ENCODE results near the gene DCLK2.
"Not testable (repeated sequence)": the region's sequence is repeated elsewhere in the genome, so short reads cannot be mapped to it uniquely, and the experiment has no call there.

The DCLK2 gene

GRCh38 chr4:150158041-150158440 is 79.8 kb downstream of the DCLK2 start:
- no peak for DNase-seq

- no peak for DNase-seq
Measured at GRCh38 chr4:150160473-150160872, 82.2 kb downstream of the DCLK2 start.

- no peak for DNase-seq
Measured at GRCh38 chr4:150161109-150161508, 82.9 kb downstream of the DCLK2 start.

GRCh38 chr4:150162020-150162419 is 83.8 kb downstream of the DCLK2 start:
- not testable (repeated sequence) for DNase-seq

- no peak for DNase-seq
Measured at GRCh38 chr4:150164055-150164454, 85.8 kb downstream of the DCLK2 start.

GRCh38 chr4:150164956-150165629 is 86.8 kb downstream of the DCLK2 start:
- DNase-seq = no peak

GRCh38 chr4:150167054-150167453 is 88.8 kb downstream of the DCLK2 start:
- no peak for DNase-seq

GRCh38 chr4:150173432-150173861 is 95.2 kb downstream of the DCLK2 start:
- DNase-seq = no peak

GRCh38 chr4:150173982-150174398 is 95.7 kb downstream of the DCLK2 start:
- DNase-seq = no peak

- no peak for DNase-seq
Measured at GRCh38 chr4:150176547-150176946, 98.3 kb downstream of the DCLK2 start.

- no peak for DNase-seq
Measured at GRCh38 chr4:150178161-150178560, 99.9 kb downstream of the DCLK2 start.

GRCh38 chr4:150181536-150181935 is 103.3 kb downstream of the DCLK2 start:
- no peak for DNase-seq

- DNase-seq = no peak
Measured at GRCh38 chr4:150182794-150183193, 104.5 kb downstream of the DCLK2 start.

GRCh38 chr4:150185033-150185432 is 106.8 kb downstream of the DCLK2 start:
- DNase-seq = not testable (repeated sequence)

- no peak for DNase-seq
Measured at GRCh38 chr4:150192986-150193385, 114.7 kb downstream of the DCLK2 start.

GRCh38 chr4:150197256-150197655 is 119.0 kb downstream of the DCLK2 start:
- DNase-seq = not testable (repeated sequence)

- DNase-seq = no peak
Measured at GRCh38 chr4:150199056-150199455, 120.8 kb downstream of the DCLK2 start.

- DNase-seq = no peak
Measured at GRCh38 chr4:150205016-150205415, 126.8 kb downstream of the DCLK2 start.

GRCh38 chr4:150206265-150206664 is 128.0 kb downstream of the DCLK2 start:
- DNase-seq = no peak

- no peak for DNase-seq
Measured at GRCh38 chr4:150206954-150207353, 128.7 kb downstream of the DCLK2 start.

GRCh38 chr4:150207871-150208270 is 129.6 kb downstream of the DCLK2 start:
- DNase-seq = no peak

- no peak for DNase-seq
Measured at GRCh38 chr4:150209140-150209829, 131.0 kb downstream of the DCLK2 start.

GRCh38 chr4:150211016-150211415 is 132.8 kb downstream of the DCLK2 start:
- no peak for DNase-seq

- DNase-seq = no peak
Measured at GRCh38 chr4:150211799-150212445, 133.7 kb downstream of the DCLK2 start.
